ENCODE measurements around the gene PXDC1. TPM values are rescaled to one million over a fixed set of nuclear protein-coding genes. Genes with fewer than 3 reads are reported as not detected.
"Not testable (repeated sequence)": the region's sequence is repeated elsewhere in the genome, so short reads cannot be mapped to it uniquely, and the experiment has no call there.

The PXDC1 gene
- total RNA-seq, 1 donor from 2014 or later = 7.3 TPM

DNA sequence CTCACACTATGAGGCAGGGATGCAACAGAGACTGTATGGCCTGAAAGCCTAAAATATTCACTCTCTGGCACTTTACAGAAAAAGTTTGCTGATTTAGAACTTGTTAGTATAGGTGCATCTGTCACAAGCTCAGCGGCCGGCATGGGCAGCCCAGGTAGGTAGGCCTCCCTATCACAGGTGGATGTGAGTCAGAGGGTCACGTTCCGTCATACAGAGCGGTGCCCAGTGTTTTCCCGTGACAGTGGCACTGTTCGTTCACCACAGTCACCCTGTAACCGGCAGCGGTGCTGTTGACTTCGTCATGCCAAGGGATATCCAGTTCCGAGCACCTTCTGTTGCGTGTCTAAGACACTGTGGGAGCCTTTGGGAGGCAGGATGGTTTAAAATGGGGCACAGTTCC lies 32.9 kb upstream of the PXDC1 start:
- DNase-seq (ENCODE audit: low spot score in 2 of 2) (no peak), FAIRE-seq (no peak)

DNA sequence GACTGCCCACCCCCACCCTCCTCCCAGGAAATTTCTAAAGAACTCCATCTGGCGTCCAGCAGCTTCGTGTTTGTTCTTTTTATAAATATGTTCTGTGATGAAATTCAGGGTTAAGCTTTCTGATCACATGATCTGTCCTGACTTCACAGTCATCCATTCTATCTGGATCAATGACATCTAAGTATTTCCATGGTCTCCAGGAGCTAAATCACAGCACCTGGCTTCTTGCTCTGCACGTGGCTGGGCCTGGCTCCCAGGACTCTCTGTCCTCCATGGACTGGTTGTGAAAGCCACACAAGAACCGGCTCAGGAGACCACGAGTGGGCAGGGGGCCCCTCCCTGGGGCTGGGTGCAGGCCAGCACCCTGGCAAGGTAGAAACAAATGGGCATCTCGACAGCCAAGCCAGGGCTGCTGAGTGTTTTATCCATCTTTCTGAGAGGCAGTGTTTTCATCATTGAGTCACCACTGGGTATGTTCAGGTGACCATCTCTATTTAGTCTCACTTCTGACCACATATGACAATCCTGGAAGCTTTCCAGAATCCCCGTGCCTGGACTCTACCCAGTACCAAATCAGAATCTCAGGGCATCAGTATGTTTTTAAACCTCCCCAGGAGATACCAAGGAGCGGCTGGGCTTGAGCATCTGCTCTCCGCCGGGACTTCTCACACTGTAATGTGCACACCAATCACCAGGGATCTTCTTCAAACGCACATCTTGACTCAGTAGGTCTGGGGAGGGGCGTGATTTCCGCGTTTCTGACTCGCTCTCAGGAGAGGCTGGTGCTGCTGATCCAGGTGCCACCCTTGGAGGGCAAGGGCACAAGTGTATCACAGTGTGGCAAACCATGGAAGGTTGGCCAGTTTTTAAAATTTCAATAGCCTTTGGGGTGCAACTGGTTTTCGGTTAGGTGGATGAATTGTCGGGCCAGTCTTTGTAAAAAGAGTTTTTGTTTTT lies 31.6 kb upstream of the PXDC1 start:
- DNase-seq (ENCODE audit: low spot score in 2 of 2) (no peak), FAIRE-seq (no peak)

DNA sequence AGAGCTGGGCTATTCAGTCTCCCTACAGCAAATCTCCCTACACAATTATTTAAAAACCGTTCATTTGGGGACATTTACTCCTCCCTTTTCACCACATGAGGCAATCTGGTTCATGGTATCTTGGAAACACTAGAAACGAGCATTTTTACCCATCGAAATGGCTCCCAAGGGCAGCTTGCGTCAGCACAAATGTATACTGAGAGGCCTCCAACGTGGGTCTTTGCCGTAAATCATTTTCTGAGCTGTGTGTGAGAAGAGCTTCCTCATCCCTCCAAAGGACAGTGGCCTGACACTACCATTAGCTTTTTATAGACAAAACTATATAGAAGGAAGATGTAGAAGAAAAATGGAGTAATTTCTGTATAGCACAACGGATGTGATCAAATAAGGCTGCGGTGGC lies 30.0 kb upstream of the PXDC1 start:
- no peak for FAIRE-seq
- DNase-seq (ENCODE audit: low spot score in 2 of 2) = no peak

DNA sequence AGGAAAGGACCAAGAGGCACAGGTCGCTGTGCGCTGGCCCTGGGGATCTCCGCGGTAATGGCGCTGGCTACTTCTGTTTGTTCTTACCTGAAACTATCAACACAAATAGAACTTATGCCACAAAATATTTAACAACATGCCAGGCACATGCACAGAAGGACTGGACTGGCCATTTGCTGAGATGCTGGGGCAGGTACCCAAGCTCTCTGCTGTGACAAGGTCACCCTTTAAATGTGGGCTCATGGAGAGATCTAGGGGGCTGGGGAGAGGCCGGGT lies 28.0 kb upstream of the PXDC1 start:
- no peak for FAIRE-seq

DNA sequence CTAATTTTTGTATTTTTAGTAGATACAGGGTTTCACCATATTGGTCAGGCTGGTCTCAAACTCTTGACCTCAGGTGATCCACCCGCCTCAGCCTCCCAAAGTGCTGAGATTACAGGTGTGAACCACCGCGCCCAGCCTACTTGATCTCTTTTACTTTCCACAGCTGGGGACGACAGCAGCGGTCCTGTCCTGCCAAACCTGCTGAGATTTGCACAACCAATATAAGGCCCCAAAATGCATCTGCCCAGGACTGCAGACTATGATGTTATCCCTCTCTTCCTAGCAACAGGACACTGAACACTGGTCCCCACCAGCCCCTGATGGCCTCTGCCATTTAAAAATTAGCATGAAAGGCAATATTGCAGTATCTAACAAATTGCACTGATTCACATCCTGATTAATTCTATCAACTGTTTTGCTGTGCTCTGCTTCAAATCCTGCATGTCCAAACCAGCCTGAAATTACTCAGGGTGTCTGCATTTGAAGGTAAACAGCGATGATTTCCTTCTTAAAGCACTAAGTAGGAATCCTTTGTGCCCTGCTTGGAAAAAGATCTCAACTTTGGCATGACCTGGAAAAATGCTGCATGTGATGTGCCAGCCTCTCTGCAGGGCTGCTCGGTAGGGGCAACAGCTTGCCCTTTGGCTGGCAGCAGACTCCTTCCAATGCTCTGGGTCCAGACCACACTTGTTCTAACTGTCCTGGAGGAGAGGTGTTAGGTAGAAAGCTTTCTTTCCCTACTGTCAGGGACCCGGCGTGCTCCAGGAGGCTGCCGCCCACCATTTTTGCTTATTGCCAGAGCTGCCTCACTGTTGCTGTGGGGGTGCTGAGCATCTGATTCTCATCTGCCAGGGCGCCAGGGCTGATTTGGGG lies 27.4 kb upstream of the PXDC1 start:
- DNase-seq (ENCODE audit: low spot score in 2 of 2) (no peak), FAIRE-seq (no peak)

More for the DNA sequence above, 28.0 kb upstream of the PXDC1 start:
- no peak for DNase-seq (ENCODE audit: low spot score in 2 of 2)

DNA sequence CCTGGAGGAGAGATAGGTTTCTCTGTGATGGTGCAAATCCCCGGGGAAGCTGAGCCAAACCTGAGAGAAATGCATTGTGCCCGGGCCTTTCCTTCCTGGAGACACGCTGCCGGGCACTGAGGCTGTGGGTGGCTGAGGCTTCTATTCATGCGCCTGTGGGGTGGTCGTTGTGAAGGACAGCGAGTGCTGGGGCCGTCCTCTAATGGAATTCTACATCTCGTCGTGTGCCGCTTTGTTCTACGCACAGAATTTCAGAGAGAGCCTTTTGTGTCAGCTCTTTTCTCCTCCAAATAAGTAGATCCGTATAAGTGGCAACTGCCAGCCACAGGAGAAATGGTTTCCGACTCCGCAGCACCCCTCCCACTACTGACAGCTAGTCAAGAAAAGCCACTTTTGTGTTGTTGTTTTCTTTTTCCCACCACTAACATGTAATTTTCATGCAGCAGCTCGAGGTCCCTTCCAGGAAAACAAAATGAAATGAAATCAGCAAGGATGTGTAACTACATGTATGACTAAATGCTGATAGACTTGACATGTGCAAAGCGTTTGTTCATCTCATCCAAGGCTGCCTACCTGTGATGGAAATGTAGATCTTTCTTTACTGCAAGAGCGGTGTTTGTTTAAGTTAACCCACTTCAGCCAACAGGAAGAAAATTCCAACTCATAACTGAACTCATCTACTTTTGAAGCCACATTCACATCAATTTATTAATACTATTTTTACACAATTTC lies 26.4 kb upstream of the PXDC1 start:
- no peak for DNase-seq (ENCODE audit: low spot score in 2 of 2)
- FAIRE-seq = no peak

DNA sequence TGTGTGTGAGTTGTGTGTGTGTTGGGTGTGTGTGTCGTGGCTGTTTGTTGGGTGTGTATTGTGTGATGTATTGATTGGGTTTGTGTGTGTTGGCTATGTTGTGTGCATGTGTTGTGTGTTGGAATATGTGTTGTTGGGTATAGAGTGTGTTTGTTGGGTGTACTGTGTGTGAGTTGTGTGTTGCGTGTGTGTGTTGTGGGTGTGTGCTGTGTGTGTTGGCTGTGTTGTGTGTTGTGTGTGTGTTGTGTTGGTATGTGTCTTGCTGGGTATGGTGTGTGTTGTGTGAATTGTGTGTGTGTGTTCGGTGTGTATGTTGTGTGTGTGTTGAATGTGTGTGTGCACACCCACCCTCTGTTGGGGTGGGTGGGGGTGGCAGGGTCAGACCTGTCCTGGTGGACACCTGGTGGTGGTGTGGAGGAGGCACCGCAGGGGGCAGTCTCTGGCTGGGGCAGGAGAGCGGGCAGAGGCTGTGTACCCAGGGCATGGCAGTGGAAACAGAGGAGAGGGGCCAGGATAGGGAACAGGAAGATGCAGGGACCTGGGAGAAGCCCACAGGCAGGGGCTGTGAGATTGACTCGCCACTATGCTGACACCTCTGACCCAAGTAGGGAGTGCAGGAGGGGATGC lies 25.5 kb upstream of the PXDC1 start:
- DNase-seq (ENCODE audit: low spot score in 2 of 2) = no peak

DNA sequence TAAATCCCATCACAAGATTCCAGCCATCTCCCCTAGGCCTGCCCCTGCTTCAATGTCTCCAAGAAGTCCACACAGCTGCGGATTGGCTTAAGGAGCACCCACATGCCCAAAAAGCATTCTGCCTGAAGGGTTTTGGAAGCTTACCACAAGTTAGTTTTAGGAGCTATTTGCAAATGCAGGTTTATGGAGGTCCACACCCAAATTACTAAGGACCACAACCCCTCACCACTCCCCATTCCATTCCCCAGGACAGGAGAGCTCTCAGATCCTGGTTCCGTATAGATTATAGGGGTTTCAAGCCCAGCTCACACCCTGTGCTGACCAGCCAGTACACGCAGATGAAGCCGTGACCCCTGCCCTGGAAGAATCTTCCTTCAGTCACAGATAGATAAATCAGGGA lies 24.3 kb upstream of the PXDC1 start:
- FAIRE-seq (no peak), DNase-seq (ENCODE audit: low spot score in 2 of 2) (no peak)

More for the DNA sequence above, 25.5 kb upstream of the PXDC1 start:
- FAIRE-seq = no peak

DNA sequence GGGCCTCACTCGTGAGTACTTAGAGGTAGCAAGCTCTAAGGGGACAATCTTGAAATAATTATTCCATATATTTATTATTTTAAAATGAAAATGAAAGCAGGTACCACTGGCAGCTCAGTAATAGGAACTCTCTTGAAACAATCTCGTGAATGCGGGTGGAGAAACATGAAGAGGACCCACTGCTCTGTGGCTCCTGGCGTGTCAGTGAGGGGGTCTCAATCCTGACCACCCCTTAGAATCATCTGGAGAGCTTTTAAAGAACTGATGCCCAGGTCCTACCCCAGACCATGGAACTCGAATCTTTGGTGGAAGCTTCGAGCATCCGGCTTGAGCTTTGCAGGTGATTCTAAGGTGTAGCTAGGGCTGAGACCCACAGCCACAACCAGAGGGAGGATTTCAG lies 23.9 kb upstream of the PXDC1 start:
- FAIRE-seq (no peak), DNase-seq (ENCODE audit: low spot score in 2 of 2) (no peak)

DNA sequence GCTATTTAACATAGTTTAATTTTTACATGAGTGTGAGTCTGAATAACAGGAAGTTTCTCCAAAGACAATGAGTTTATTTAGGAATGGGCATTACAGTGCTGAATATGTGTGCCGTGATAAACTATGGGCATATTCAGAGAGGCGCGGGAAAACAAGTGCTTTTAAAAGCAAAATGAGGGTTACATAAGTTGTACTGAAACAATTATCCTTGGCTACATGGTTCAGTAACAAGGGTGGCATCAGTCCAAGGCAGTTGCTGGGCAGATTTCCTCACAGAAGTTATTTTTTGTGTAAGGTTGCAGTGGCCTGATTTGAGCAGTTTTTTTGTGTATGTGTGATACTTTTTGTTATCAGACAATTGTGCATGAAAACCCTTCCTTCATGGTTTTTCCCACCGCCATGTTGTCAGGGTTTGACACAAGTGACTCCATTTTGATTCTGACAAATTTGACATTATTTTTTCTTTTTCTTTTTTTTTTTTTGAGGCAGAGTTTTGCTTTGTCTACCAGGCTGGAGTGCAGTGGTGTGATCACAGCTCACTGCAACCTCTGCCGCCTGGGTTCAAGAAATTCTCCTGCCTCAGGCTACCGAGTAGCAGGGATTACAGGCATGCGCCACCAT lies 22.3 kb upstream of the PXDC1 start:
- FAIRE-seq (no peak), DNase-seq (ENCODE audit: low spot score in 2 of 2) (no peak)

DNA sequence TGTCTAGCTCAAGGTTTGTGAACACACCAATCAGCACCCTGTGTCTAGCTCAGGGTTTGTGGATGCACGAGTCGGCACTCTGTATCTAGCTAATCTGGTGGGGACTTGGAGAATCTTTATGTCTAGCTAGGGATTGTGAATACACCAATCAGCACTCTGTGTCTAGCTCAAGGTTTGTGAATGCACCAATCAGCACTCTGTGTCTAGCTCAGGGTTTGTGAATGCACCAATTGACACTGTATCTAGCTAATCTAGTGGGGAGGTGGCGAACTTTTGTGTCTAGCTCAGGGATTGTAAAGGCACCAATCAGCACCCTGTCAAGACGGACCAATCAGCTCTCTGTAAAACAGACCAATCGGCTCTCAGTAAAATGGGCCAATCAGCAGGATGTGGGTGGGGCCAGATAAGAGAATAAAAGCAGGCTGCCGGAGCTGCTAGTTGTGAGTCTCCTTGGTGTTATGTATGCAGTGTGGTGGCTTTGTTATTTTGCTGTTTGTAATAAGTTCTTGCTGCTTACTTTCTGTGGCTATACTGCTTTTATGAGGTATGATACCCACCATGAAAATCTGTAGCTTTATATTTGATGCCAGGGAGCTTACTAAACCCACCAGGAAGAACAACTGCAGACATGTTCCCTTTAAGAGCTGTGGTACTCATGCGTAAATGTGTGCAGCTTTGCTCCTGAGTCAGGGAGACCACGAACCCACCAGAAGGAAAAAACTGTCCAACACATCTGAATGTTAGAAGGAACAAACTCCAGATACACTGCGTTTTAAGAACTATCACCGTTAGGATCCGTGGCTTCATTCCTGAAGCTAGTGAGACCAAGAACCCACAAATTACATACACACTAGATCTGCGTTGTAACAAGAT lies 20.9 kb upstream of the PXDC1 start:
- FAIRE-seq; DNase-seq (ENCODE audit: low spot score in 2 of 2): not testable (repeated sequence)

DNA sequence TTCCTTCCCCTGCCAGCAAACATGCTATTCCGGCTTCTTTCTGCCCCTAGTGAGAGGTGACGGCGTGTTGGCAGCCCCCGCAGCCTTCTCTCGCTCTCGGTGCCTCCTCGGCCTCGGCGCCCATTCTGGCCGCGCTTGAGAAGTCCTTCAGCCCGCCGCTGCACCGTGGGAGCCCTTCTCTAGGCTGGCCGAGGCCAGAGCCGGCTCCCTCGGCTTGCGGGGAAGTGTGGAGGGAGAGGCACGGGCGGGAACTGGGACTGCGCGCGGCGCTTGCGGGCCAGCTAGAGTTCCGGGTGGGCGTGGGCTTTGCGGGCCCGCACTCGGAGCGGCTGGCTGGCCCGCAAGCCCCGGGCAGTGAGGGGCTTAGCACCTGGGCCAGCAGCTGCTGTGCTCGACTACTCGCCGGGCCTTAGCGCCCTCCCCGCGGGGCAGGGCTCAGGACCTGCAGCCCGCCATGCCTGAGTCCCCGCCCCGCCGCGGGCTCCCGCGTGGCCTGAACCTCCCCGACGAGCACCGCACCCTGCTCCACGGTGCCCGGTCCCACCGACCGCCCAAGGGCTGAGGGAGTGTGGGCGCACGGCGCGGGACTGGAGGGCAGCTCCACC lies 20.0 kb upstream of the PXDC1 start:
- no peak for DNase-seq (ENCODE audit: low spot score in 2 of 2)

DNA sequence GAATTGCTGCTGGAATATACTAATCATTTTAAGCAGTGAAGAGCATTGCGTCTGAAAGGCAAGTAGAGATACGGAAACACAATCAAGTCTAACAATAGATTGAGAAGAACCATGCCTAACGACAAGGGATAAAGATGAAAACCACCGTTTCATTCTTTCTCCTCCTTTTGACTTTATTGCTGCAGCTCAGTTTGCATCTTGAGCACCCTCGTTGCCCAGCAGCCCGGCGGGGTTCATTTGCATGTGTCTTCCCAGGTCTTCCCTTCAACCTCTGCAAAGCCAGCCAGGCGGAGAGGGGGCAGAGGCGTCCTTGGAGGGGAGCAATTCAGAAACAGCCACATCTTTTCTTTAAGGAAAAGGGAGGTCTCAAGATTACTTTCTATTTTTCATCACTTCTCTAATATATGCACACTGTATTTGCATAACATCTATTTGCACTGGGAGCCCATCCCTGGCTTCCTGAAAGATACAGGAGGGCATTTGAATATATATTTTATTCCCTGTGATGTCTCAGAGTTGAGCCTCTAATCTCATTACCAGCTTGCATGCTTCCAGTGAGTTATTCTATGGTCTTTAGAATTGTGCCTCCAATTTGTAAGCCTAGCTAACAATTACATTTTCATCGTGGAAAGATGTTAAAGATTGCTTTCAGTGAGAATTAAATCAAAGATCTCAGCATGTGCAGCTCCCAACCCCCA lies 18.7 kb upstream of the PXDC1 start:
- DNase-seq (ENCODE audit: low spot score in 2 of 2) = no peak
- no peak for FAIRE-seq

More for the DNA sequence above, 20.0 kb upstream of the PXDC1 start:
- FAIRE-seq = no peak

DNA sequence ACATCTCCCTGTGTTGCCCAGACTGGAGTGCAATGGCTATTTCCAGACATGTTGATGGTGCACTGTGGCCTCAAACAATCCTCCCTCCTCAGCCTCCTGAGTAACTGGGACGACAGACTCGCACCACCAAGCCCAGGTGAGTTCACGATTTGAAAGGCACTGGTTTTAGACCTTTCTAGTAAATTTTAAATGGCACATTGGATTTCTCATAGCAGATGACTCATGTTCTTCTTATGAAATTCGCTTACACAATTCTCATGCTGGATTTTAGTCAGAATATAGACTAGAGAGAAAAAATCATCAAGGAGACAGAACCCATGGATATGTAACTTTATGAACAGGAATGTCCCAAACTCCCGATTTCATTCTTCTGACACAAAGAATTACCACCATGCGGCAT lies 18.1 kb upstream of the PXDC1 start:
- DNase-seq (ENCODE audit: low spot score in 2 of 2) = no peak
- FAIRE-seq = no peak

DNA sequence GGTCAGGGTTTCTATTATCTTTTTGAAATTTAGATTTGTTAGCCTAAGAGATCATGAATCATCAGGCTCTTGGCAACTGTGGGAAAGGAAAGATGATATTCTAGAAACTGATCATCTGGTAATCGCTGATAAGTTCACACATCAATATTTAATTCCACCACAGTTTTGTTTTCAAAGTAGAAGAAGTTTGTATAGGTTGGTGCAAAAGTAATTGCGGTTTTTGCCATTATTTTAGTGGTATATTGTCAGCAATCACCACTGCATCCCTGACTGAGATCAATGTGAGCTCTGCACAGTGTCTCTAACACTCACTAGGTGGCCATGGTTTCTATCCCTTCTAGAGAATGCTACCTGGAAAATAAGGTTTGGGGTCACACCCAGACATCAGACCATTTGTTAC lies 17.0 kb upstream of the PXDC1 start:
- DNase-seq (ENCODE audit: low spot score in 2 of 2) (no peak), FAIRE-seq (no peak)

DNA sequence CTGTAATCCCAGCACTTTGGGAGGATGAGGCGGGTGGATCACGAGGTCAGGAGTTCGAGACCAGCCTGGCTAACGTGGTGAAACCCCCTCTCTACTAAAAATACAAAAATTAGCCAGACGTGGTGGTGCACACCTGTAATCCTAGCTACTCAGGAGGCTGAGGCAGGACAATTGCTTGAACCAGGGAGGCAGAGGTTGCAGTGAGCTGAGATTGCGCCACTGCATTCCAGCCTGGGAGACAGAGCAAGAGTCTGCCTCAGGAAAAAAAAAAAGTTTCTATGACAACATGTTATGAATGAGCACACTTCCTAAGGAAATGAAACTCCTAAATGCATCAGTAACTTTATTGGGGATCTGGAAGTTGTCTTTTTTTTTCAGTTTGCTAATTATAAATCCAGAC lies 16.0 kb upstream of the PXDC1 start:
- DNase-seq (ENCODE audit: low spot score in 2 of 2); FAIRE-seq: not testable (repeated sequence)

DNA sequence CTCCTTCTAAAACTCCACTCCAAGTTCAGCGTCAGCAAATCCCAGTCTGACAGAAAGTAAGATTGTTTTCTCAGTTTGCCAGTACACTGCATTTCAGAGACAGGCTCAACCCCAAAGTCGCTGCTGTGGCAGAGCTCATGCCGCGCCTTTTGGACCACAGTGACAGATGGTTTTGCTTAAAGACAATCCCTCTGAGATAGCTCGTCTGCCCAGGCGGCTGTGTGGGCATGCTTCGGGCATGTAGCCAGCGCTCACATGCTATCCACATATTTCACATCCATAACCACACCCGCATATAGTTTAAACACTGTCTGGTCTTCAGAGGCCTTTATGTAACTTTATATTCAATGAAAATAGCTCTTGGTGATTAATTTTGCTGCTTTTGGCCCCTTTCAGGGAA lies 14.7 kb upstream of the PXDC1 start:
- DNase-seq (ENCODE audit: low spot score in 2 of 2) = no peak
- FAIRE-seq = no peak

DNA sequence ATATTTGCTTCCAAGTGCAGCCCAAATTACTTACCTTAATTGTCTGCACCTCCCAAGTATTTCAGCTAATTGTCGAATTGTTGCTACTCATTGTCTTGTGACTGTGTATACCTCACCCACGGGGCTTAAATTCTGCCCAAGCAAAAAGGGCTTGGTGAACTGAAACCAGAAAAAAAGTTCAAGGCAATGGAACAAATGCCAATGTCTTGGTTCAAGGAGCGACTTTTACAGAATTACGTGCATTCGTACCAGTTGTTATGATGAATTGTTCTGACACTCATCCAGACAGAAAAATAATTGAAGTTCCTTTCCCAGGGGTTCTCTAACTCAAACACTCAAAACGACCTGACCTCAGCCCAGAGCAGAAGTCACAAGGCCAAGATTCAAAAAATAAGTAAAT lies 13.9 kb upstream of the PXDC1 start:
- FAIRE-seq = no peak
- DNase-seq (ENCODE audit: low spot score in 2 of 2) = no peak
